ENCODE results near the gene MANSC4. TPM values are rescaled to one million over a fixed set of nuclear protein-coding genes. Genes with fewer than 3 reads are reported as not detected.

The MANSC4 gene
- total and polyA plus RNA-seq, 9 of the 15 experiments (the other 6 are each of a cell fraction or from before 2014, with no cell fraction given), result not detected

DNA sequence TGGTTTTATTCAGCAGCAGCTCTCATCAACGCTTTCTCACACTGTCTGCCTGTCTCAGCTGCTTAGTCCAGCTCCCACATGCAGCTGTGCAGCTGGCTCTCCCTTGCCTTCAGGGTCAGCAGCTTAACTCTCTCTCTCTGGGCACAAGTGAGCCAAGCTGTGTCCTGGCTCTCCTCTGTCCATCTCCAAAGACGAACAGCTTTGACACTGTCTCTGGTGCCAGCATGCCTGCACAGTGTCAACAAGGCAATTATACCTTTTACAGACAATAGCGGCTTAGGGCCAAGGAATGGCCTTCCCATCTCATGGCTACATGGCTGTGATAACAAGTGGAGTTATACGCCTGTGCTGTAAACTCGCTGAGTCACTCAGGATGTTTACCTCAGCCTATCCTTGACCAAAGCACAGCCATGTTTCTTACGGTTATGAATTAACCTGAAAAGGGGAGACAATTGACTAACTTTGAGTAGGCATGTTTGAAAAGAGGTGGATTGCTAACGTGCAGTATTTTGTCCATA is 38.4 kb upstream of the MANSC4 start (continued):
- no peak for TF ChIP-seq PHB2 (IDR thresholded peaks at IDR 0.05; ENCODE audit: low read depth)
- no peak for TF ChIP-seq XRCC5 (IDR thresholded peaks at IDR 0.05; ENCODE audit: low read depth, low read length)
- no peak for TF ChIP-seq ZNF696 (CRISPR knock-in tag; conservative IDR thresholded peaks at IDR 0.05)
- TF ChIP-seq ZNF212 (CRISPR knock-in tag; IDR thresholded peaks at IDR 0.05), result no peak
- TF ChIP-seq, protein P1, sequence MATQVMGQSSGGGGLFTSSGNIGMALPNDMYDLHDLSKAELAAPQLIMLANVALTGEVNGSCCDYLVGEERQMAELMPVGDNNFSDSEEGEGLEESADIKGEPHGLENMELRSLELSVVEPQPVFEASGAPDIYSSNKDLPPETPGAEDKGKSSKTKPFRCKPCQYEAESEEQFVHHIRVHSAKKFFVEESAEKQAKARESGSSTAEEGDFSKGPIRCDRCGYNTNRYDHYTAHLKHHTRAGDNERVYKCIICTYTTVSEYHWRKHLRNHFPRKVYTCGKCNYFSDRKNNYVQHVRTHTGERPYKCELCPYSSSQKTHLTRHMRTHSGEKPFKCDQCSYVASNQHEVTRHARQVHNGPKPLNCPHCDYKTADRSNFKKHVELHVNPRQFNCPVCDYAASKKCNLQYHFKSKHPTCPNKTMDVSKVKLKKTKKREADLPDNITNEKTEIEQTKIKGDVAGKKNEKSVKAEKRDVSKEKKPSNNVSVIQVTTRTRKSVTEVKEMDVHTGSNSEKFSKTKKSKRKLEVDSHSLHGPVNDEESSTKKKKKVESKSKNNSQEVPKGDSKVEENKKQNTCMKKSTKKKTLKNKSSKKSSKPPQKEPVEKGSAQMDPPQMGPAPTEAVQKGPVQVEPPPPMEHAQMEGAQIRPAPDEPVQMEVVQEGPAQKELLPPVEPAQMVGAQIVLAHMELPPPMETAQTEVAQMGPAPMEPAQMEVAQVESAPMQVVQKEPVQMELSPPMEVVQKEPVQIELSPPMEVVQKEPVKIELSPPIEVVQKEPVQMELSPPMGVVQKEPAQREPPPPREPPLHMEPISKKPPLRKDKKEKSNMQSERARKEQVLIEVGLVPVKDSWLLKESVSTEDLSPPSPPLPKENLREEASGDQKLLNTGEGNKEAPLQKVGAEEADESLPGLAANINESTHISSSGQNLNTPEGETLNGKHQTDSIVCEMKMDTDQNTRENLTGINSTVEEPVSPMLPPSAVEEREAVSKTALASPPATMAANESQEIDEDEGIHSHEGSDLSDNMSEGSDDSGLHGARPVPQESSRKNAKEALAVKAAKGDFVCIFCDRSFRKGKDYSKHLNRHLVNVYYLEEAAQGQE (IDR thresholded peaks at IDR 0.05; ENCODE audit: borderline replicate concordance), result no peak
- TF ChIP-seq, protein P1 (CRISPR knock-in tag; IDR thresholded peaks at IDR 0.05; ENCODE audit: low read depth), result no peak
- TF ChIP-seq TCFL5 (CRISPR knock-in tag; conservative IDR thresholded peaks at IDR 0.05), result peak; percentile 84; the same call in 1 of the 2 replicates
- no peak for TF ChIP-seq ZNF324 (CRISPR knock-in tag; IDR thresholded peaks at IDR 0.05)
- TF ChIP-seq, protein P2, sequence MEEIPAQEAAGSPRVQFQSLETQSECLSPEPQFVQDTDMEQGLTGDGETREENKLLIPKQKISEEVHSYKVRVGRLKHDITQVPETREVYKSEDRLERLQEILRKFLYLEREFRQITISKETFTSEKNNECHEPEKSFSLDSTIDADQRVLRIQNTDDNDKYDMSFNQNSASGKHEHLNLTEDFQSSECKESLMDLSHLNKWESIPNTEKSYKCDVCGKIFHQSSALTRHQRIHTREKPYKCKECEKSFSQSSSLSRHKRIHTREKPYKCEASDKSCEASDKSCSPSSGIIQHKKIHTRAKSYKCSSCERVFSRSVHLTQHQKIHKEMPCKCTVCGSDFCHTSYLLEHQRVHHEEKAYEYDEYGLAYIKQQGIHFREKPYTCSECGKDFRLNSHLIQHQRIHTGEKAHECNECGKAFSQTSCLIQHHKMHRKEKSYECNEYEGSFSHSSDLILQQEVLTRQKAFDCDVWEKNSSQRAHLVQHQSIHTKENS (CRISPR knock-in tag; IDR thresholded peaks at IDR 0.05), result no peak
- TF ChIP-seq SMARCA4 (IDR thresholded peaks at IDR 0.05), result no peak
- no peak for TF ChIP-seq MEIS2 (IDR thresholded peaks at IDR 0.05; ENCODE audit: partially characterized antibody)
- no peak for TF ChIP-seq JUNB (CRISPR knock-in tag; conservative IDR thresholded peaks at IDR 0.05)
- TF ChIP-seq, protein P3, sequence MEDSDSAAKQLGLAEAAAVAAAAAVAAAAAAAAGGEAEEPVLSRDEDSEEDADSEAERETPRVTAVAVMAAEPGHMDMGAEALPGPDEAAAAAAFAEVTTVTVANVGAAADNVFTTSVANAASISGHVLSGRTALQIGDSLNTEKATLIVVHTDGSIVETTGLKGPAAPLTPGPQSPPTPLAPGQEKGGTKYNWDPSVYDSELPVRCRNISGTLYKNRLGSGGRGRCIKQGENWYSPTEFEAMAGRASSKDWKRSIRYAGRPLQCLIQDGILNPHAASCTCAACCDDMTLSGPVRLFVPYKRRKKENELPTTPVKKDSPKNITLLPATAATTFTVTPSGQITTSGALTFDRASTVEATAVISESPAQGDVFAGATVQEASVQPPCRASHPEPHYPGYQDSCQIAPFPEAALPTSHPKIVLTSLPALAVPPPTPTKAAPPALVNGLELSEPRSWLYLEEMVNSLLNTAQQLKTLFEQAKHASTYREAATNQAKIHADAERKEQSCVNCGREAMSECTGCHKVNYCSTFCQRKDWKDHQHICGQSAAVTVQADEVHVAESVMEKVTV (CRISPR knock-in tag; IDR thresholded peaks at IDR 0.05), result no peak
- no peak for TF ChIP-seq NFRKB (IDR thresholded peaks at IDR 0.05; ENCODE audit: low read depth)
- no peak for TF ChIP-seq HNRNPUL1 (IDR thresholded peaks at IDR 0.05; ENCODE audit: low read length)
- TF ChIP-seq MAZ (CRISPR knock-in tag; conservative IDR thresholded peaks at IDR 0.05 in 1 of 2, IDR thresholded peaks at IDR 0.05 in 1 of 2), result peak in 1 of 2 experiments; percentile 69; a peak in 2 of 4 replicates
- TF ChIP-seq, protein P4, sequence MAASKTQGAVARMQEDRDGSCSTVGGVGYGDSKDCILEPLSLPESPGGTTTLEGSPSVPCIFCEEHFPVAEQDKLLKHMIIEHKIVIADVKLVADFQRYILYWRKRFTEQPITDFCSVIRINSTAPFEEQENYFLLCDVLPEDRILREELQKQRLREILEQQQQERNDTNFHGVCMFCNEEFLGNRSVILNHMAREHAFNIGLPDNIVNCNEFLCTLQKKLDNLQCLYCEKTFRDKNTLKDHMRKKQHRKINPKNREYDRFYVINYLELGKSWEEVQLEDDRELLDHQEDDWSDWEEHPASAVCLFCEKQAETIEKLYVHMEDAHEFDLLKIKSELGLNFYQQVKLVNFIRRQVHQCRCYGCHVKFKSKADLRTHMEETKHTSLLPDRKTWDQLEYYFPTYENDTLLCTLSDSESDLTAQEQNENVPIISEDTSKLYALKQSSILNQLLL (CRISPR knock-in tag; IDR thresholded peaks at IDR 0.05; ENCODE audit: borderline replicate concordance), result no peak
- no peak for TF ChIP-seq SPI1 (IDR thresholded peaks at IDR 0.05; ENCODE audit: borderline replicate concordance, low read depth, low read length)

Data from K562 (cell line).